ENCODE measurements around the gene ANKMY1.

The ANKMY1 gene

GRCh38 chr2:240461471-240462072, 96.2 kb downstream of the ANKMY1 start:
- no peak for DNase-seq (ENCODE audit: low read depth in 2 of 2, low spot score in 1 of 2)

- DNase-seq (ENCODE audit: low read depth in 2 of 2, low spot score in 1 of 2), result no peak
Measured at GRCh38 chr2:240460781-240461431, 96.9 kb downstream of the ANKMY1 start.

DNA sequence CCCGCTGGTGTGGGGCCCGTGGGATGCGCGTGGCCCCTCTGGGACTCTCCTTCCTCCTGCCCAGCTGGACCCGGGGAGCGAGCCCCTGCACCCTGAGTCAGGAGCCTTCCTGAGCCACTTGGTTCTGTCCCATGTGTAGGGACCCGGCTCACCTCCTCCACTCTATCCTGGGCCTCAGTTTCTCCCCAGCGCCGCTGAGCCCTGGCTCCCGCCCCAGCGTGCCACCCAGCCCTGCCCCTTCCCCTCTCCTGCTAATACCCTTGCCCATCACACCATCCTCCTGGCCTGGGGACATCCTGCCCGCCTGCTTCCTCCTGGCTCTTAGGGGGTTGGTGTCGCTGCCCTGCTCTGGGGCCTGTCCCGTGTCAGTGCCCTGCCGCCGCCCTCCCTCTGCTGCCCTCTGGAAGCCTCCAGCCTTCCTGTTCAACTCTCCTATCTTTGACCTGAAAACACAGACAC, 97.5 kb downstream of the ANKMY1 start:
- DNase-seq (ENCODE audit: low read depth in 2 of 2, low spot score in 1 of 2), result no peak

DNA sequence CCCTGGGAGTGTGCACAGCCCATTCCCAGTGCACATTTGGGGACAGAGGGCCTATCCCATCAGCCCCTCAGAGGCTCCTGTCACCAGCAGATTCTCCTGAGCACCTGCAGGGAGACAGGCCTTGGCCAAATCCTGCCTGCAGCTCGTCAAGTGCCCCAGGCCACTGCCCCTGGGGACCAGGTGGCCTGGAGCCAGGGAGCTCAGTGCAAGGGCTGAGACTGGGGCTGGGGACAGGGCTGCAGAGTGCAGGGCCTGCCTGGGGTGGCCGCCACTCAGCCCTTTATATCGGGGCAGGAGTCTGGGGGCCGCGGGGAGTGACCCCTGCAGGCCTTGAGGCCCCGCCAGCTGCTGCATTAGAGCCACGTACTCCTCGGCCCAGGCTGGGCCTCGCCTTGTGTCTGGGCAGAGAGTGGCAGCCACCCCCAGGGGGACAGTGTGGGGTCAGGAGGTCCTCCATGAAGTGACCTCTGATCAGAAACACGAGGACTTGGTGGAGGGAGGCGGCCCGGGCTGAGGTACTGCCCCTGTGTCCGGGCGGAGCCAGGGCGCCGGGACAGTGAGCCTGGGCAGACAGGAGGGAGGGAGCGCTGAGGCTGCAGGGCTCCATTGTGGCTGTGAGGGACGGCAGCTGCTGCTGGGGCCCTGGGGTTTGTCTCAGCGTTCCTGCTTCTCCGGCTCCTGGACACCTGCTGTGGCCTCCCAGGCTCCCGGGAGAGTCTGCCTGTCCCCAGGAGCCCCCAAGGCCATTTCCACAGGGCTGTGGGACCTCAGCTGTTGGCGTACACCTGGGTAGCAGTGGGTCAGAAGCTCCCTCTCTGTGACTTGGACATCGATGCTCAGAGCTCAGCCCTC, 98.2 kb downstream of the ANKMY1 start:
- DNase-seq (ENCODE audit: low read depth in 2 of 2, low spot score in 1 of 2), result no peak

DNA sequence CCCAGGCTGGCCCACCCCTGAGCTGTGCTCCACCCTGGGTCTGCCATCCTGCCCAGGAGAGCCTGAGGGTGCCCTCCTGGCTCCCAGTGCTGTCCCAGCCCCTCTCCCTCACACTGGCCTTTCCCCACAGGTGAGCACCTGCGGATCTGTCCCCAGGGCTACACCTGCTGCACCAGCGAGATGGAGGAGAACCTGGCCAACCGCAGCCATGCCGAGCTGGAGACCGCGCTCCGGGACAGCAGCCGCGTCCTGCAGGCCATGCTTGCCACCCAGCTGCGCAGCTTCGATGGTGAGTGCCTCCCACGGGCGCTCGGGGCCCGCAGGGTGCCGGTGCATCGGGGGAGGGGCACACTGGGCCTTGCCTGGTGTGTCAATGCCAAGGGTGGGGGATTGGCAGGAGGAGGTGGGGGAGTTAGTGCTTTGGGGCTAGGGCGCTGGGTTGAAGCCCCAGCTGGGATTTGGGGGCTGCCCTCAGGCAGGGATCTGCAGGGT, 98.8 kb downstream of the ANKMY1 start:
- no peak for DNase-seq (ENCODE audit: low read depth in 2 of 2, low spot score in 1 of 2)

GRCh38 chr2:240458044-240458899, 99.5 kb downstream of the ANKMY1 start:
- no peak for DNase-seq (ENCODE audit: low read depth in 2 of 2, low spot score in 1 of 2)

DNA sequence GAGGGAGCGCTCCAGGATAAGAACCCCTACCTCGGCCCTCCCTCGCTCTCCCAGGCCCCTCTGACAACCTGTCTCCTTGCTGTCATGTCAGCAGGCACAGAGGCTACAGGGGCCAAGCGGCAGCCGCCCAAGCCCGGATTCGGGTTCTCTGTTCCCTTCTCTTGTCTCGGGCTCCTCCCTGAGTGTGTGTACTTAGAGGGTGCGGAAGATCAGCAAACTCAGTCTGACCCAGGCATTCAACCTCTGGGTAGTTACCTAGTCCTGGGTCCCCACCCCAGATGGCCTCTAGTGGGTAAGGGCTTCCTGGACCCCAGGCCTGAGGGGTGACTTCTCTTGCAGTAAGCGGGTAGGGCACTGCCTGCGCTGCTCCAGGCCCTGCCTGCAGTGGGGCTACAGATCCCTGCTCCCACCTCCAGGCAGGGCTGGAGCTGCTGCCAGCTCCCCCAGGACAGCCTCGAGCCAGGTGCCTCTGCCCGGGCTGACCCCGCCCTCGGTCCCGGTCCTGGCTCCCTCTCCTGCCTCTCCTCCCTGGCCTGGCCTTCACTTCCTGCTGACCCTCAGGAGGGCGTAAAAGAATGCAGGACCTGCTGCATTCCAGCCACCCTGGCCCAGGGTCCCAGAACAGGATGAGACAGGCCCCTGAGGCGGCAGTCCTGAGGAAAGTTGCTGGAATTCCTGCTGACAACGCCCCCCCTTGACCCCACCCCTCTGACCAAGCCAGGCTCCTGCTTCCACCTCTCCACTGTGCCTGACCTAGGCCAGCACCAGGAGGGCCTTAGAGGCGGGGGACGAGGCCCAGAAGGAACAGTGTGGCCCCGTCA, 100.4 kb downstream of the ANKMY1 start:
- no peak for DNase-seq (ENCODE audit: low read depth in 2 of 2, low spot score in 1 of 2)

- DNase-seq (ENCODE audit: low read depth in 2 of 2, low spot score in 1 of 2), result no peak
Measured at GRCh38 chr2:240456447-240457222, 101.2 kb downstream of the ANKMY1 start.

DNA sequence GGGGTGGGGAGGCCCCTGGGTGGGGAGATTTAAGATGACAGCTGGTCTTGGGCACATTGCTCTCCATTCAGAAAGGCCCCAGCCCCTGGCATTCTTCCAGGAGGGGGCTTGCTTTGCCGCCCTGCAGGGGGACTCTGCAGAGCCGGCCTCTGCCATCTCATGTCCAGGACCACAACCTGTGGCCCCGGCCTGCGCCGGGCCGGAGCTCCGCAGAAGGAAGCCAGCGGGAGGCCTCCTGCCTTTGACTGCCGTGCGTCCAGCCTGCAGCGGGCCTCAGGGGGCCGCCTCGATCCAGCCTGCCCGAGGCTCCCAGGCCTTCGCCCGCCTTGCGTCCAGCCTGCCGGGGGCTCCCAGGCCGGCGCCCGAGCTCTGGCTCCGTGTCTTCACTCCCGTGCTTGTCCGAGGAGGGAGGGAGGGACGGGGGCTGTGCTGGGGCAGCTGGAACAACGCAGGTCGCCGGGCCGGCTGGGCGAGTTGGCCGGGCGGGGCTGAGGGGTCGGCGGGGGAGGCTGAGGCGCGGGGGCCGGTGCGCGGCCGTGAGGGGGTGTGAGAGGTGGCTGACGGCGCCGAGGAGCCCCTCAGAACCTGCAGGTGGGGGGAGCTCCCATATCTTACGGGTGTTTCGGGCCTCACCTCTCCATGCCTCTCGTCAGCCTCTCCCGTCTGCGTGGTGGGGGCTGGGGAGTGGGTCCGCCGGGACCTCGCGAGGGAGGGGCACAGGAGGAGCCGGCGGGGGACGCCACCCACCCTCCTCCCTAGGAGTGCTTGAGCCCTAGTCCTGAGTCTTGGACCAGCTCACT, 101.9 kb downstream of the ANKMY1 start:
- no peak for DNase-seq (ENCODE audit: low read depth in 2 of 2, low spot score in 1 of 2)

DNA sequence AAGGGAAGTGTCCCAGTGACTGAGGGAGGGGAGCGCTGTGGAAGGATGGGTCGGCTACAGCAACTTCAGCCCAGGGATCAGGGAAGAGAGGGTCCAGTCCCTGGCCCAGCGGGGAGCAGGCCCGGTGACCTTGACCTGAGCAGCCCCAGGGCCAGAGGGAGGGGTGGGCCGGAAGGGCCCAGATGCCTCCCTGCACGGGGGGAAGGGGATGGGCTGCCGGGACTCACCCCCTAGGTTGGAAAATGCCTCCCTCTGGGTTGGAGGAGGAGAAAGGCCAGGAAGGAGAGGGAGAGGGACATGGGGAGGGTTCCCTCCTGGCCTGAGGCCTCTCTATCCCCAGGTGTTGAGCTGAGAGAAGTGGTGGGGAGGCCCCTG, 102.5 kb downstream of the ANKMY1 start:
- DNase-seq (ENCODE audit: low read depth in 2 of 2, low spot score in 1 of 2), result no peak

DNA sequence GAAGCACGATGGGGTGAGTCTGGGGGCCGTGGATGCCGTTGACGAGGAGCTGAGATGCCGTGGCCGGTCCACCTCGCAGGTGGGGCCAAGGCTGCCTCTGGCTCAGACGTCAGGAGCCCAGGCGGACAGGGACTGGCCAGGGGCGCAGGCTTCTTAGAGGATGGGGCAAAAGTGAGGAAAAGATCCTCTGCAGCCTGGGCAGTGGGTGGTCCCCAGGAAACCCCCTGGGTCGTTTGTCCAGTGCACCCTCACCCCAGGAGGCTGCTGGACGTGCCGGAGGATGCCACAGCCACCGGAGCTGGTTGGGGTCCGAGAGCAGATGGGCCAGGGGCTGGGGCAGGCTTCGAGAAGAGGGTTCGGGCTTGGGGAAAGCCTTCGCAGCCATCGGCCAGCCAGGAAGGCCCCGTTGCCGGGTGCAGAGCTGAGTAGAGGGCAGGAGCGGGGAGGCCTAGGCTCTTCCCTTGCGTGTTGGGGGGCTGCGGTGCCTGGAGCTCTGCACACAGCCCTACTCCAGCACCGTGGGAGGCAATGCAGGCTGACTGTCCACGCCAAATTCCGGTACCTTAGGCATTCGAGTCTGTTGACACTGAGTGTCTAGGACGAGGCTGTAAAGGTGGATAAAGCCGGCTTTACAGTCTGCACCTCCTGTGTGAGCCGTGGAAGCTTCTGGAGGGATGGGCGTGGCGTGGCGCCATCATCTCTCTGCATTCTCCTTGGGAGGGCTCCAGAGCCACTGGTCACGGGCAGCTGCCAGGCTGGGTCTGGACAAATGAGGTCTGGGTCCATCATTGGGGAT, 103.5 kb downstream of the ANKMY1 start:
- no peak for DNase-seq (ENCODE audit: low read depth in 2 of 2, low spot score in 1 of 2)

GRCh38 chr2:240453461-240454105, 104.2 kb downstream of the ANKMY1 start:
- DNase-seq (ENCODE audit: low read depth in 2 of 2, low spot score in 1 of 2), result no peak

DNA sequence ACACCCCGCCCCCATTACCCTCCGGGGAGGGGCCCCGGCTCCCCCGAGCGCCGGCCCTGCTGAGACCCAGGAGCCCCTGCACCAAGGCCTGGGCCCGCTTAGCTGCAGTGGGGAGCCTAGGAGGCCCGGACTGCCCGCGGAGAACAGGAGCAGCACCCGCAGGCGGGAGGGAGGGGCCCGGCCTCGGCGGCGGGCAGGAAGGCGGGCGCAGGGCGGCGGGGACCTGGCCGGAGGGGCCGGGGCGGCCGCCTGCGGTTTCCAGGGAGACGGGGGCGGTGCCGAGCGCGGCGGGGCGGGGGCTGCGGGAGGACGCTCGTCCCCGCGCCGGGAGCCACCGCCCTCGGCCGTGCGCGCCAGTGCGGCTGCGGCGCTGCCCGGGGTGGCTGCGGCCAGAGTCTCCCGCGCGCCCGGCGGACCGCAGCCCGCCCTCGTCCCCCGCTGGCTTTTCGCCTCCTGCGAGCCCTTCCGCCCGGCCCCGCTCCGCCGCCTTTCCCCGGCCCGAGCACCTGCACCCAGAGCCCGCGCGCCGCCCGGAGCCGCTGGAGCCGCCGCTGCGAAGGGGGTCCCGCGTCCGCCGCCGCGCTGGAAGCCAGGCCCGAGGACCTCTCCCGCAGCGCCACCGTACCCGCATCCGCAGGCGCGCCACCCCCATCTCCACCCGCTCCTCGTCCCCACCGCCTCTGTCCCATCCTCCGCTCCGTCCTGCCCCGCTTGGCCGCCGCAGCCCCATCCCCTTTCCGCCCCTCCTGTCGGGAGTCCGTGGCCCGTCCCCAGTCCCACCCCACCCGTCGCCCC, 105.1 kb downstream of the ANKMY1 start:
- DNase-seq (ENCODE audit: low read depth in 2 of 2, low spot score in 1 of 2), result no peak

DNA sequence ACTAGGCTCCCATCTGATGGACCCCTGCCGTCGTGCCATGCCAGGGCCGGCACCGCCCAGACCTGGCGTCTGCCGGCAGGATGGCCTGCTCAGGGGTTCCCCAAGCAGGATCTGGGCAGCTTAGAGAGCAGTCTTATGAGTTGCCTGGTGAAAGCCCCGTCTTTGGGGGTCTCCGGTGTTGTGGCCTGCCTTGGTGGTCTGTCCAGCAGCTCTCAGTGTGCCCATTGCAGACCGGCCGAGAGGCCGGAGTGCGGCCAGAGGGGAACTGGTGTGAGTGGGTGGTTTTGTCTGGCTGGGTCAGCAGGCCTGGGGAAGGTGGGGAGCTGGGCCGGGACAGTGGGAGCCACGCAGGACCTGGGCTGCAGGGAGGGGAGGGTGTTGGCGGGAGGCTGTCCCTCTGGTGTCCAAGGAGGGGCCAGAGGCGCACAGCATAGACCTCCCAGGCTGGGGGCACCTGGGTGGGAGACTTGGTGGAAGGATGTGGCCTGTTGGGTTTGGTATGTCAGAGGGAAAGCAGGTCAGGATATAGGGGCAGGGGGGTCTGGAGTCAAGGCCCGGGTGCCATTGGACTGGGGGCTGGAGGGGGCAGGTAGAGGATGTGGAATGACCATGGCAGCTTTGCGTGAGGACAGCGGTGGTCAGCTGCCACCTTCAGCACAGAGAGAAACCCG, 105.9 kb downstream of the ANKMY1 start:
- DNase-seq (ENCODE audit: low read depth in 2 of 2, low spot score in 1 of 2), result no peak

DNA sequence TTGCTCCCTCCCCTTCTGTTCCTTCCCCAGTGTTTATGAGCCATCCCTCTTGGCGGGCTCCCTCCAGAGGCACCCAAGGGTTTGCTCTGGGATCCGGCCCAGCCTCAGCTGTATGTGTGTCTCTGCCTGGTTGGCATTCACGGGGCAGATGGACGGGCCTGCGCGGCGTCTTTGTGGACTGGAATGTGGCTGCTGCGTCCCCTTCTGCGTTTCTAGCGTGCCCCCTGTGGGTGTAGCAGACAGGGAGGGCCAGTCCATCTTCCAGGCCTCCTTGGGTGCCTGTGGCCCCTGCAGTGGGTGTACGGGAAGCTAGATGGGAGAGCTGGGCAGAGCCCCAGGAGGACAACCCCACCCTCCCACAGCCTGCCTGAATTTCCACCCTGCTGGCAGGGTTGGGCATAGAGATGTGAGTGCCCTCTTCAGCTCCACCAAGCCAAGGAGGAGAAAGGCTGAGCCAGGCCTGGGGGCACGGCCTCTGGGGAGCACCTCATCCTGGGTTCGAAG, 106.6 kb downstream of the ANKMY1 start:
- DNase-seq (ENCODE audit: low read depth in 2 of 2, low spot score in 1 of 2), result no peak
